K562 treated with DMSO at 1 percent for 4 hours (cell line): ENCODE results near the gene GIN1. TPM values are rescaled to one million over a fixed set of nuclear protein-coding genes. Genes with fewer than 3 reads are reported as not detected.

Experiments
- total RNA-seq: library from RNA; unstranded; fragments of 300-600 nt; gene quantifications from 2 replicates; pipeline ENCODE4 v1.2.3, GENCODE V29; 2022; ENCODE audit not compliant: insufficient read depth

The GIN1 gene
- total RNA-seq, result 2.7 and 3.4 TPM in 2 replicates

GRCh38 chr5:103119765-103120606 lies at the start of gene GIN1, which contains the start of gene PPIP5K2:
TSS of gene GIN1 (minus strand) at chr5:103120138. CDS start at chr5:103108707, 11,431 bp downstream.
TSS of gene PPIP5K2 (plus strand) at chr5:103120301. CDS start at chr5:103129590, 9,289 bp downstream.

Other genes with a start within 250 kb of the GIN1 start
- 33.1 and 39.6 TPM in 2 replicates for gene PPIP5K2, start 163 bp upstream of the GIN1 start, total RNA-seq
- 4.5 and 5.3 TPM in 2 replicates for gene MACIR, start 138.6 kb upstream of the GIN1 start, total RNA-seq